ENCODE data around the gene MAP3K14.

DNA sequence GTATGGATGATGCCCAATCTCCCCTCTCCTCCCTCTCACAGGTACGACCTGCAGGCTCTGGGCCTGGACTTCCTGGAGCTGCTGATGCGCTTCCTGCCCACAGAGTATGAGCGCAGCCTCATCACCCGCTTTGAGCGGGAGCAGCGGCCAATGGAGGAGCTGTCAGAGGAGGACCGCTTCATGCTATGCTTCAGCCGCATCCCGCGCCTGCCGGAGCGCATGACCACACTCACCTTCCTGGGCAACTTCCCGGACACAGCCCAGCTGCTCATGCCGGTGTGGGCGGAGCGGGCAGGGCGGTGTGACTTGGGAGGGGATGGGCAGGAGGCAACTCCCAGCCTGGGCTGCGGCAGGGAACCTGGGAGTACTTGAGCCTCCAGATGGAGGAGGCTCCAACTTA lies 73.1 kb downstream of the MAP3K14 start:
- TF ChIP-seq YY1 (IDR thresholded peaks at IDR 0.05; ENCODE audit: insufficient read depth, insufficient read length) (no peak), ZNF274 (IDR thresholded peaks at IDR 0.05; ENCODE audit: low read depth, low read length) (no peak)
